ENCODE results near the gene SHB.

DNA sequence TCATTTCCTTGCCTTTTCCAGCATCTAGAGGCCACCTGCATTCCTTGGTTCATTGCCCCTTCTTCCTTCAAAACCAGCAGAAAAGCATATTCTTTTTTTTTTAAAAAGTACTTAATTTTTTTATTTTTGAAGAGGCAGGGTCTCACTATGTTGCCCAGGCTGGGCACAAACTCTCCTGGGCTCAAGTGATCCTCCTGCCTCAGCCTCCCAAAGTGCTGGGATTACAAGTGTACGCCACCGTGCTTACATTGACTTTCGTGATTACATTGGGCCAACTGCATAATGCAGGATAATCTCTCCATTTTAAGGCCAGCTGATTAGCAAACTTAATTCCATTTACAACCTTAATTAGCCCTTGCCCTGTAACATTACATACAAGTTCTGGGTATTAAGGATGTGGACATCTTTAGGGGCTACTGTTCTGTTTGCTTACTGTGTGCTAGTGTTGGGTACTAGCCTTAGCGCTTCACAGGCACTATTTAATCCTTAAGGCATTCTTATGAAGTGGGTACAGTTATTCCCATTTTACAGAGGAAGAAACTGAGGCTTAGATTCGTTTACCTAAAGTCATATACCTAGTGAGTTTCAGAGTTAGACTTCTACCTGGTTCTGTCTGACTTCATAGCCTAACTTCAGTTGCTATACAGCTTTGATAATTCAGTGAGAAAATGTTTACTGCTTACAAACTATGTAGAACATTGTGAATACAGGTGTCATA lies 198.8 kb downstream of the SHB start:
- TF ChIP-seq, protein P1, sequence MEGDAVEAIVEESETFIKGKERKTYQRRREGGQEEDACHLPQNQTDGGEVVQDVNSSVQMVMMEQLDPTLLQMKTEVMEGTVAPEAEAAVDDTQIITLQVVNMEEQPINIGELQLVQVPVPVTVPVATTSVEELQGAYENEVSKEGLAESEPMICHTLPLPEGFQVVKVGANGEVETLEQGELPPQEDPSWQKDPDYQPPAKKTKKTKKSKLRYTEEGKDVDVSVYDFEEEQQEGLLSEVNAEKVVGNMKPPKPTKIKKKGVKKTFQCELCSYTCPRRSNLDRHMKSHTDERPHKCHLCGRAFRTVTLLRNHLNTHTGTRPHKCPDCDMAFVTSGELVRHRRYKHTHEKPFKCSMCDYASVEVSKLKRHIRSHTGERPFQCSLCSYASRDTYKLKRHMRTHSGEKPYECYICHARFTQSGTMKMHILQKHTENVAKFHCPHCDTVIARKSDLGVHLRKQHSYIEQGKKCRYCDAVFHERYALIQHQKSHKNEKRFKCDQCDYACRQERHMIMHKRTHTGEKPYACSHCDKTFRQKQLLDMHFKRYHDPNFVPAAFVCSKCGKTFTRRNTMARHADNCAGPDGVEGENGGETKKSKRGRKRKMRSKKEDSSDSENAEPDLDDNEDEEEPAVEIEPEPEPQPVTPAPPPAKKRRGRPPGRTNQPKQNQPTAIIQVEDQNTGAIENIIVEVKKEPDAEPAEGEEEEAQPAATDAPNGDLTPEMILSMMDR (IDR thresholded peaks at IDR 0.05; ENCODE audit: insufficient read depth, low read length, poor library complexity, severe bottlenecking), result no peak
- no peak for TF ChIP-seq EZH2phosphoT487 (conservative IDR thresholded peaks at IDR 0.05; ENCODE audit: low read length)
